ENCODE results near the gene EEPD1.

DNA sequence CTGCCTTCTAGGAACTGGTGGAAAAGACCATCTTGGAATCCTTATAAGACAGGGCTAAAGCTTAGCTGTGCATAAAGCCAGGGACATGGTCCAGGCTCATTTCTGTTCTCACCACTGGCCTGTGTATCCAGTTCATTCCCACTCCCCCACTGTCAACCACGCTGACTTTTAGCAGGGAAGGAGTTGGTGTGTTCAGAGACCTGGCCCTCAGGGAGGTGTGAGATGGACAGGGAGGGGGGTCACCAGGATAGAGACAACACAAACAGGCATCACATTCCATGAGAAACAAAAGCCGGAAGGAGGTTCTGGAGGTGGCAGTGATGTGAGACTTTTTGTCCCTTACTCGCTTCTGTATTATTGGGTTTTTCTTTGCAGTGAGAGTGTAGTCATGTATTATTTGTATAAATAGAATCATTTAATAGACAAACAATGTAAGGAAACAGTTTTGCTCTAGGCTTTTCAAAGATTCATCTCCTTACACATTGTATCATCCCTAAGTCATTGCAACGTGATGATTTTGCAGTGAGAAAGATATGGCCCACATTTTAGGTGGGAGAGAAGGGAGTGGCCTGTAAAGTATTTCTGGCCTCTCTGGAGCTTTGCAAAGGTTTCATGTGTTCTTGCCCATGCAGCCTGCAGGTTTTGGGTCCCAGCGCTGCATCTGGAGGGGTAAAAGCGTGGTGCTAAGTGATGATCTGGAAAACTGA lies 52.0 kb downstream of the EEPD1 start:
- TF ChIP-seq, protein P1, sequence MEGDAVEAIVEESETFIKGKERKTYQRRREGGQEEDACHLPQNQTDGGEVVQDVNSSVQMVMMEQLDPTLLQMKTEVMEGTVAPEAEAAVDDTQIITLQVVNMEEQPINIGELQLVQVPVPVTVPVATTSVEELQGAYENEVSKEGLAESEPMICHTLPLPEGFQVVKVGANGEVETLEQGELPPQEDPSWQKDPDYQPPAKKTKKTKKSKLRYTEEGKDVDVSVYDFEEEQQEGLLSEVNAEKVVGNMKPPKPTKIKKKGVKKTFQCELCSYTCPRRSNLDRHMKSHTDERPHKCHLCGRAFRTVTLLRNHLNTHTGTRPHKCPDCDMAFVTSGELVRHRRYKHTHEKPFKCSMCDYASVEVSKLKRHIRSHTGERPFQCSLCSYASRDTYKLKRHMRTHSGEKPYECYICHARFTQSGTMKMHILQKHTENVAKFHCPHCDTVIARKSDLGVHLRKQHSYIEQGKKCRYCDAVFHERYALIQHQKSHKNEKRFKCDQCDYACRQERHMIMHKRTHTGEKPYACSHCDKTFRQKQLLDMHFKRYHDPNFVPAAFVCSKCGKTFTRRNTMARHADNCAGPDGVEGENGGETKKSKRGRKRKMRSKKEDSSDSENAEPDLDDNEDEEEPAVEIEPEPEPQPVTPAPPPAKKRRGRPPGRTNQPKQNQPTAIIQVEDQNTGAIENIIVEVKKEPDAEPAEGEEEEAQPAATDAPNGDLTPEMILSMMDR (IDR thresholded peaks at IDR 0.05) = no peak
- no peak for TF ChIP-seq POLR2A (IDR thresholded peaks at IDR 0.05)
